D721Med (cell line): ENCODE measurements around the gene MYF5.

Source experiments
- DNase-seq: peaks from one replicate; pipeline ENCODE4 v3.0.0; 2011; ENCODE audit warnings: low spot score; ENCODE audit not compliant: insufficient read length
- FAIRE-seq: peaks from 2 replicates; lab custom pipeline; 2011; peaks lifted over from hg19 to GRCh38; lab: Jason Lieb, UNC
- TF ChIP-seq, protein P1 (sequence below): IDR thresholded peaks from 2 replicates; pipeline ENCODE4 v1.5.1; 2012; ENCODE audit warnings: mild to moderate bottlenecking, control low read depth; ENCODE audit not compliant: insufficient read depth; ENCODE audit errors: missing control alignments

MYF5 gene

GRCh38 chr12:80721326-80721725, 4.6 kb downstream of the MYF5 start:
- TF ChIP-seq, protein P1, sequence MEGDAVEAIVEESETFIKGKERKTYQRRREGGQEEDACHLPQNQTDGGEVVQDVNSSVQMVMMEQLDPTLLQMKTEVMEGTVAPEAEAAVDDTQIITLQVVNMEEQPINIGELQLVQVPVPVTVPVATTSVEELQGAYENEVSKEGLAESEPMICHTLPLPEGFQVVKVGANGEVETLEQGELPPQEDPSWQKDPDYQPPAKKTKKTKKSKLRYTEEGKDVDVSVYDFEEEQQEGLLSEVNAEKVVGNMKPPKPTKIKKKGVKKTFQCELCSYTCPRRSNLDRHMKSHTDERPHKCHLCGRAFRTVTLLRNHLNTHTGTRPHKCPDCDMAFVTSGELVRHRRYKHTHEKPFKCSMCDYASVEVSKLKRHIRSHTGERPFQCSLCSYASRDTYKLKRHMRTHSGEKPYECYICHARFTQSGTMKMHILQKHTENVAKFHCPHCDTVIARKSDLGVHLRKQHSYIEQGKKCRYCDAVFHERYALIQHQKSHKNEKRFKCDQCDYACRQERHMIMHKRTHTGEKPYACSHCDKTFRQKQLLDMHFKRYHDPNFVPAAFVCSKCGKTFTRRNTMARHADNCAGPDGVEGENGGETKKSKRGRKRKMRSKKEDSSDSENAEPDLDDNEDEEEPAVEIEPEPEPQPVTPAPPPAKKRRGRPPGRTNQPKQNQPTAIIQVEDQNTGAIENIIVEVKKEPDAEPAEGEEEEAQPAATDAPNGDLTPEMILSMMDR = no peak
- FAIRE-seq (no peak), DNase-seq (no peak)

DNA sequence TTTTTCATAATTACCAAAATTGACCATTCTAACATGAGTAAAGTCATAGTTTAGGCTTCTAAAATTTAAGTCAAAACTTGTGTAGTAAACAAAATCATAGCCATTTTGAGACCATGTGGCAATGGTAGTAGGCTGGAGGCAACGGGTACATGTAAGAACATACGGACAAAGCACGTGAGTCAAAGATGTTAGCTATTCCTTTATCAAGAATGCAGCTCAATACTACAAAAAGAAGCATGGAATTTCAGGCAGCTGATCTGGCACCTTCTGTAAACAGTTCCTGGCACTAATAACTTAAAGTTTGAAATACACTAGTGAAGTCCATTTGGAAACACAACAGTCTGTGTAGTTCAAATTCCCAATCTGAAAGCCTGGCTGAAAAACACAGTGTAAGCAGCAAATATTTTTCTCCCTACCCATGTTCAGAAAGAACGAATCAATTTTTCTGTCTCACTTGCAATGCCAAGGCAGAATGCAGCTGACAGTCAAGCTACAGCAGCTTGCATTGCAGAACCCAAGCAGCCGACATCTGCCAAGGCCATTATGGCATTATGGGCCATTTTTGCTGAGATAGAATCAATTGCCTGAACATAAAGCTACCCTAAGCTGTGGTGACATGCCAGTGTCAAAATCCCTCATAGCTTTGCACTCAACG, 29.3 kb downstream of the MYF5 start:
- TF ChIP-seq, protein P1 = no peak
- DNase-seq (no peak), FAIRE-seq (no peak)

- TF ChIP-seq, protein P1 = no peak
- no peak for FAIRE-seq
Measured at GRCh38 chr12:80747800-80748199, 31.1 kb downstream of the MYF5 start.

DNA sequence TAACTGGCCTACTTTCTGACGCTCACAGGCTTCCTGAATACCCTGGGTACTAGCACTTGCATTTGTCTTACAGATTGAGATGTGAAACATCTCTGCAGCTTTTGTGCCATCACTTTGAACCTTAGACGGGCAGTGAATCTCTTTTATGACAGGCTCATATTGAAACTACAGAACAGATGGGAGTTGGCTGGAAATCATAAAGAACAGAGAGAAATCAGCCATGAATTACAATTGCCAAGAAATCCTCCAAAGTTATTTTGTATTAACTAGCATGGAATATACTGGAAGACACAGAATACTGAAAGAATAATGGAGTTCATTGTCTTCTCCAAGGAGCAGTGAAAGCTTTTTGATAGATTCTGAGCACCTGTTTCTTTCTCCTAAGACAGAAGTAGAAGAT, 32.7 kb downstream of the MYF5 start:
- TF ChIP-seq, protein P1 = no peak
- FAIRE-seq (no peak), DNase-seq (no peak)

More at GRCh38 chr12:80747800-80748199, 31.1 kb downstream of the MYF5 start:
- no peak for DNase-seq

GRCh38 chr12:80752464-80752863, 35.8 kb downstream of the MYF5 start:
- TF ChIP-seq, protein P1 = no peak
- FAIRE-seq (no peak), DNase-seq (no peak)

- TF ChIP-seq, protein P1 = no peak
- DNase-seq = no peak
- no peak for FAIRE-seq
Measured at GRCh38 chr12:80754274-80754673, 37.6 kb downstream of the MYF5 start.

DNA sequence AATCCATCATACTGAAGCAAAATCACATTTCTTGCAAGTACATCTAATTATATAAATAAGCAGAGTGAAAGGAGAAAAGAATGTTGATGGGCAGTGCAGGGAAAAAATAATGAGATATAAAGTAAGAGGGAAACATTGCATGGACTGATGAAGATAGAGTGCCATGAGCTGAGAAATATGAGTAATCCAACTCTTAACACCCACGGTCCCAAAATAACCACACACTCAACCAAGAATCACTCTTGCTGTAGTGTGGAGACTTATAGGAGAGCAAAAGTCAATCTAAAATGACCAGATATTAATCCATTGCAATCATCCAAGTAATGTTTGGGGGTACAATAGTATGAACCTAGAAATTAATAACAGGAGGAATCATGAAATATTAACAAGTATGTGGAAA, 40.2 kb downstream of the MYF5 start:
- no peak for FAIRE-seq
- no peak for DNase-seq
- TF ChIP-seq, protein P1 = no peak
